ENCODE measurements around the gene RBMS3.

The RBMS3 gene

GRCh38 chr3:29933802-29934490, 653.1 kb downstream of the RBMS3 start:
- DNase-seq (ENCODE audit: insufficient read length, low spot score) (no peak), FAIRE-seq (no peak)
- no peak for TF ChIP-seq CTCF (IDR thresholded peaks at IDR 0.05; ENCODE audit: insufficient read depth, missing control alignments)

- DNase-seq (ENCODE audit: insufficient read length, low spot score), result no peak
- no peak for FAIRE-seq
- TF ChIP-seq CTCF (IDR thresholded peaks at IDR 0.05; ENCODE audit: insufficient read depth, missing control alignments), result no peak
Observed at GRCh38 chr3:29934751-29935150, 653.9 kb downstream of the RBMS3 start.

- TF ChIP-seq CTCF (IDR thresholded peaks at IDR 0.05; ENCODE audit: insufficient read depth, missing control alignments), result no peak
- DNase-seq (ENCODE audit: insufficient read length, low spot score), result no peak
- no peak for FAIRE-seq
Observed at GRCh38 chr3:29936054-29936453, 655.2 kb downstream of the RBMS3 start.

- no peak for FAIRE-seq
- no peak for DNase-seq (ENCODE audit: insufficient read length, low spot score)
- no peak for TF ChIP-seq CTCF (IDR thresholded peaks at IDR 0.05; ENCODE audit: insufficient read depth, missing control alignments)
Observed at GRCh38 chr3:29936766-29937165, 655.9 kb downstream of the RBMS3 start.

GRCh38 chr3:29937185-29937584, 656.3 kb downstream of the RBMS3 start:
- no peak for DNase-seq (ENCODE audit: insufficient read length, low spot score)
- FAIRE-seq, result no peak
- no peak for TF ChIP-seq CTCF (IDR thresholded peaks at IDR 0.05; ENCODE audit: insufficient read depth, missing control alignments)

- no peak for TF ChIP-seq CTCF (IDR thresholded peaks at IDR 0.05; ENCODE audit: insufficient read depth, missing control alignments)
- DNase-seq (ENCODE audit: insufficient read length, low spot score) (no peak), FAIRE-seq (no peak)
Observed at GRCh38 chr3:29940759-29941323, 660.0 kb downstream of the RBMS3 start.

GRCh38 chr3:29942297-29942696, 661.4 kb downstream of the RBMS3 start:
- no peak for DNase-seq (ENCODE audit: insufficient read length, low spot score)
- no peak for TF ChIP-seq CTCF (IDR thresholded peaks at IDR 0.05; ENCODE audit: insufficient read depth, missing control alignments)
- FAIRE-seq, result no peak
